Heart left ventricle (tissue), 13 donors: ENCODE measurements around the gene MSH5.

Source experiments
- POLR2A ChIP-seq, 2 donors: fragments of 450-650 bp; IDR thresholded peaks; one replicate each; pipeline ENCODE4 v1.6.1; 2017; ENCODE audit warnings: antibody characterized with exemption in 2 of 2, mild to moderate bottlenecking in 2 of 2, moderate library complexity in 2 of 2
- TF ChIP-seq, protein P1 (sequence below), 12 donors: fragments of 200-600 bp; sonication (generic) in 4 of 12; IDR thresholded peaks; one replicate each; pipeline versions ENCODE4 v1.5.0 to v1.8.0; 2018 to 2022; ENCODE audit warnings: antibody characterized with exemption in 12 of 12, mild to moderate bottlenecking in 5 of 12
- donor health status: ischemic (EF 13 %, LVEDD 7.1; RV severe dilation, severe dysfunction).
- donor health status: DM: no; HTN: yes; CAD: no.
- donor health status: DM: no; HTN: no; CAD: no.
- donor health status: ischemic (EF 25% LVEDD 6.9; RV normal size, moderate dysfunction).
- donor health status: ischemic (EF 25% LVEDD 5.7; RV mildly dilated, moderate dysfunction).
- donor health status: ischemic (EF 35%, LVEDD 5.7; RV mildly dilated, moderate dysfunction).
- donor health status: nonischemic (EF 11% LVEDD 7.7; RV severe dilation, severe dysfunction).
- donor health status: DM: yes; HTN: yes; CAD: no.
- donor health status: PGD.
- donor health status: ischemic (EF 29% LVEDD 5.4; RV normal size, mild dysfunction).
- donor health status: nonischemic (EF 23%, LVEDD 6.1; RV moderate dilation, normal function).

DNA sequence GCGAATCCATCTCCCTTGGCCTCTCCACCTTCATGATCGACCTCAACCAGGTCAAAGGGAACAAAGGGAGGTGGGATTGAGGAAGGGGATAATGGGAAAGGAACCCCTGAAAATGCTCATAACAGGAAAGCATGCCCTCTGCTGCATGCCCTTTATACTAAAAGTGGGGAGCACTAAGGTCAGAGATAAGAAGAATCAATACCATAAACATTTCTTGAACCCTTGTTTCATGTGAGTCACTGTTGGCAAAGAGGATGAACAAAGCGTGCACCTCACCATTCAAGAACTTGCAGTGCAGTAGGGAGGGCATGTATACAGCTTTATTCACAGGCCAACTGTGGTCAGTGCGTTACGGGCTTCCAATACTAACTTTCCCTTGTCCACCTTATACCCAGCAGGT is 21.0 kb downstream of the MSH5 start:
- TF ChIP-seq, protein P1, sequence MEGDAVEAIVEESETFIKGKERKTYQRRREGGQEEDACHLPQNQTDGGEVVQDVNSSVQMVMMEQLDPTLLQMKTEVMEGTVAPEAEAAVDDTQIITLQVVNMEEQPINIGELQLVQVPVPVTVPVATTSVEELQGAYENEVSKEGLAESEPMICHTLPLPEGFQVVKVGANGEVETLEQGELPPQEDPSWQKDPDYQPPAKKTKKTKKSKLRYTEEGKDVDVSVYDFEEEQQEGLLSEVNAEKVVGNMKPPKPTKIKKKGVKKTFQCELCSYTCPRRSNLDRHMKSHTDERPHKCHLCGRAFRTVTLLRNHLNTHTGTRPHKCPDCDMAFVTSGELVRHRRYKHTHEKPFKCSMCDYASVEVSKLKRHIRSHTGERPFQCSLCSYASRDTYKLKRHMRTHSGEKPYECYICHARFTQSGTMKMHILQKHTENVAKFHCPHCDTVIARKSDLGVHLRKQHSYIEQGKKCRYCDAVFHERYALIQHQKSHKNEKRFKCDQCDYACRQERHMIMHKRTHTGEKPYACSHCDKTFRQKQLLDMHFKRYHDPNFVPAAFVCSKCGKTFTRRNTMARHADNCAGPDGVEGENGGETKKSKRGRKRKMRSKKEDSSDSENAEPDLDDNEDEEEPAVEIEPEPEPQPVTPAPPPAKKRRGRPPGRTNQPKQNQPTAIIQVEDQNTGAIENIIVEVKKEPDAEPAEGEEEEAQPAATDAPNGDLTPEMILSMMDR (IDR thresholded peaks at IDR 0.05) = no peak
- TF ChIP-seq POLR2A (IDR thresholded peaks at IDR 0.05) = no peak
